Common myeloid progenitor, CD34-positive (primary cell): ENCODE measurements around the gene TNS1.

Source experiments
- CTCF ChIA-PET: fragments of 350-600 bp; sonication (Branson Sonifier 250); formaldehyde crosslinking; loops from one replicate; lab custom pipeline; 2021; ENCODE audit warnings: antibody characterized with exemption; lab: Charles Lee
- POLR2A ChIA-PET: fragments of 350-600 bp; sonication (Branson Sonifier 250); formaldehyde crosslinking; loops from one replicate; lab custom pipeline; 2021; ENCODE audit warnings: antibody characterized with exemption; lab: Charles Lee
- DNase-seq, 3 donors: peaks; one replicate each; pipeline versions ENCODE4 v3.0.0 to v3.0.0-alpha.2; 2013
- H3K27ac ChIP-seq, 2 experiments: 1 replicate in 1 of 2; 2 replicates in 1 of 2; pipeline ENCODE4 v1.7.0; 2013; ENCODE audit warnings: inconsistent platforms in 2 of 2, low read length in 2 of 2, mild to moderate bottlenecking in 2 of 2, low read depth in 1 of 2, moderate library complexity in 1 of 2; ENCODE audit not compliant: severe bottlenecking in 2 of 2, insufficient read depth in 1 of 2, poor library complexity in 1 of 2
- H3K27me3 ChIP-seq, 5 experiments: replicated peaks in 2 of 5; 1 replicate in 3 of 5; 2 replicates in 2 of 5; pipeline versions ENCODE4 v1.6.1 to v1.7.0; 2013; ENCODE audit warnings: low read length in 4 of 5, mild to moderate bottlenecking in 2 of 5, moderate library complexity in 2 of 5, inconsistent platforms in 1 of 5; ENCODE audit not compliant: insufficient read depth in 5 of 5, control insufficient read depth in 4 of 5
- H3K36me3 ChIP-seq, 4 experiments: 1 replicate in 2 of 4; 2 replicates in 2 of 4; pipeline versions ENCODE4 v1.6.1 to v1.7.0; 2013; ENCODE audit warnings: low read length in 3 of 4, control low read depth in 1 of 4, mild to moderate bottlenecking in 1 of 4; ENCODE audit not compliant: control insufficient read depth in 4 of 4, insufficient read depth in 4 of 4
- H3K4me1 ChIP-seq, 4 experiments: 1 replicate in 3 of 4; 2 replicates in 1 of 4; pipeline versions ENCODE4 v1.6.1 to v1.7.1; 2013; ENCODE audit warnings: low read length in 3 of 4, mild to moderate bottlenecking in 3 of 4, control low read depth in 1 of 4, inconsistent platforms in 1 of 4, moderate library complexity in 1 of 4; ENCODE audit not compliant: control insufficient read depth in 4 of 4, insufficient read depth in 4 of 4; ENCODE audit errors: control extremely low read depth in 1 of 4
- H3K4me3 ChIP-seq, 7 experiments: 1 replicate in 4 of 7; 2 replicates in 3 of 7; pipeline versions ENCODE4 v1.5.1 to v1.7.0; 2013; ENCODE audit warnings: mild to moderate bottlenecking in 7 of 7, low read length in 6 of 7, moderate library complexity in 6 of 7, inconsistent platforms in 2 of 7, low read depth in 2 of 7, control low read depth in 1 of 7; ENCODE audit not compliant: insufficient read depth in 4 of 7, control insufficient read depth in 1 of 7; ENCODE audit errors: extremely low read depth in 1 of 7
- H3K9me3 ChIP-seq, 5 experiments: 1 replicate in 4 of 5; 2 replicates in 1 of 5; pipeline versions ENCODE4 v1.6.1 to v1.7.1; 2013; ENCODE audit warnings: low read length in 4 of 5, mild to moderate bottlenecking in 2 of 5, inconsistent platforms in 1 of 5, low read depth in 1 of 5, moderate library complexity in 1 of 5; ENCODE audit not compliant: control insufficient read depth in 4 of 5, insufficient read depth in 2 of 5; ENCODE audit errors: control extremely low read depth in 1 of 5
- WGBS: methylation state at CpG from one replicate; pipeline ENCODE4 v1.1.5; 2013; ENCODE audit not compliant: insufficient coverage; 5-methylcytosine and 5-hydroxymethylcytosine counted together

Gene TNS1

DNA sequence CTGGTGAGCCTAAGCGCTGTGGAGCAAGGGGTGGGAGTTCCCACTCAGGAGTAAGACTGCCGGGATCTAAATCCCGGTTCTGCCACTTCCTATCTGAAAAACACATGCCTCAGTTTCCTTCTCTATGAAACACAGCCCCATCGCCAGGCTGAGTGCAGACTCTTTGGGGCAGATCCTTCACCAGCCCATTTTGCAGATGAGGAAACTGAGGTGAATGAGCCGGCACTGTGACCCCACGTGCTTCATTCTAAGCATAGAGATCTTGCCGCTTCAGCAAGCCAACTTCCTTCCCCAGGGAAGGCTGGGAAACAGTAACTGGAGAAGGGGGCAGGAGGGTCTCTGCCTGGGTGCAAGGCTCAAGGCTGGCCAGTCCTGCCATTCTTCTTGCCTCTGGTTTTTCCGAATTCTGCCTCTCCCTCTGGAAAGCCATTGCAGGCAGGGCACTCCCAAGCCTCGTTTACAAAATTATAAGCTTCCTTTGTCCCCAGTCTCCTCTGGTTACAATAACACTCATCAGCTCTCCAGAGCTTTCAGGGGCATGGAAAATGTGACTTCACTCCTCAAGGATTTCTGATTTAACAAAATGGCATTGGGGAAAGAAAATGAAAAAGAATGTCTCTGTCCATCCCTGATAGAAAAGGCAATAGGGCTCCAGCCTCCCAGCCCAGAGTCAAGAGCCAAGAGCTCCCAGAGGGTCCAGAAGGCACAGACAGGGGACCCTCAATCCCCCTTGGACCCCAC lies 249.2 kb downstream of the TNS1 start:
- CTCF ChIA-PET, result interaction anchor here (0.9 to 1.1 kb wide), 3 partner anchors 10 to 1072 kb away, joined by 3 read pairs; no protein-coding TSS in a partner anchor
- Histone ChIP-seq H3K27ac (no peak overlapping the region), H3K27me3 (peaks cover 0 to 57% (median 25%) of the 10 kb centered on the region in 5 experiments), H3K9me3 (no peaks in the 10 kb centered on the region), H3K4me3 (no peak overlapping the region), H3K36me3 (no peaks in the 10 kb centered on the region), H3K4me1 (peaks cover 0 to 11% (median 4%) of the 10 kb centered on the region in 4 experiments)
- DNase-seq, result no peak
- WGBS, result 89% methylated on average over 9 of the region's 9 CpGs
- POLR2A ChIA-PET, result no interaction called here

DNA sequence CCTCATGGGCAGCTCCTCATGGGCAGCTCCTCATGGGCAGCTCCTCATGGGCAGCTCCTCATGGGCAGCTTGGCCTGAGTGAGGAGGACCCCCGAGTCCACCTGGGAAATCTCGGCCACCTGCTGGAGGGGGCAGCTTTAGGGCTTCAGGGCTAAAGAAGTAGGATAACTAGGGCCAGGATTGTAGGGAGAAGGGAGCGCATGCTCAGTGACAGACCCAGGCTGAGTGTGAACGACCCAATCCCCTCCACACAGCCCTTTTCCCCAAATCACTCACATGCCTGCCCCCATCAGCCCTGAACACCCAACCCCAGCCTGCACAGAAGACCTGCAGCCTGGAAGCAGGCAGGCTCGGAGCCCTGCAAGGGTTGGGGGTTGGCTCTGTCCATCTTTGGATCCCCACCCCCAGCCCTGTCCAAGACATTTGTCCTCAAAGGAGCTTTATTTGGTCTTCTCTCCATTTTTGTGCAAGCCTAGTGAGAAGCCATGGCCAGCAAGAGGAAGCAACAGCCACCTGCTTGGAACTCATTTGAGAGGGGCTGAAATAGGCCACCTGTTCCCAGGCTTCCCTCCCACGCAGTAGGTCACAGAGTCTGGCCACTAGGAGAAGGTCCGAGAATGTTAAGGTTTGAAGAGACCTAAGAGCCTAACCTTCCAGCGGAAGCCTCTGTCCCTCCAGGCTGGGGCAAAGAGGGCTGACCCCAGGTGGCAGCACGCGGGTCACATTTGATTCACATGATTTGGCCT lies 249.9 kb downstream of the TNS1 start:
- Histone ChIP-seq H3K9me3 (no peaks in the 10 kb centered on the region), H3K4me1 (peaks cover 0 to 11% (median 4%) of the 10 kb centered on the region in 4 experiments), H3K36me3 (no peaks in the 10 kb centered on the region), H3K27ac (no peak overlapping the region), H3K4me3 (no peak overlapping the region), H3K27me3 (peaks cover 0 to 57% (median 25%) of the 10 kb centered on the region in 5 experiments)
- 84% methylated on average over 7 of the region's 10 CpGs for WGBS
- DNase-seq, result no peak
- CTCF ChIA-PET, result interaction anchor here (1.1 kb wide), 1 partner anchor 40 kb away, joined by 3 read pairs; no protein-coding TSS in a partner anchor
- POLR2A ChIA-PET, result no interaction called here

DNA sequence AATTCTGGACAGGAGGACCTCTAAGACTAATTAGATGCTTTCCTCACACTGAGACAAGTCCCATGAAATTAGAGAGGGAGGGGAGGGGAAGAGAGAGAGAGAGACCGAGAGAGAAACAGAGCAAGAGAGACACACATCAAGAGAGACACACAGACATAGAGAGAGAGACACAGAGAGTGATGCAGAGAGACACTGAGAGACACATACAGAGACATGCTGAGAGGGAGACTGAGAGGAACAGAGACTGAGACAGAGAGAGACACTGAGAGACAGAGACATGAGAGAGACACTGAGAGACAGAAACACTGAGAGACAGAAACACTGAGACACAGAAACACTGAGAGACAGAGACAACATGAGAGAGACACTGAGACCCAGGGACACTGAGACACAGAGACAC lies 250.8 kb downstream of the TNS1 start:
- no peak for DNase-seq
- Histone ChIP-seq H3K4me1 (peaks cover 0 to 11% (median 4%) of the 10 kb centered on the region in 4 experiments), H3K27ac (no peak overlapping the region), H3K27me3 (peaks cover 0 to 55% (median 25%) of the 10 kb centered on the region in 5 experiments), H3K4me3 (no peak overlapping the region), H3K36me3 (no peaks in the 10 kb centered on the region), H3K9me3 (no peaks in the 10 kb centered on the region)
- WGBS, result no CpG with 5 or more reads among the region's 1 CpG
- ChIA-PET CTCF (interaction anchor here (1.1 kb wide), 1 partner anchor 39 kb away, joined by 3 read pairs; no protein-coding TSS in a partner anchor), POLR2A (no interaction called here)

DNA sequence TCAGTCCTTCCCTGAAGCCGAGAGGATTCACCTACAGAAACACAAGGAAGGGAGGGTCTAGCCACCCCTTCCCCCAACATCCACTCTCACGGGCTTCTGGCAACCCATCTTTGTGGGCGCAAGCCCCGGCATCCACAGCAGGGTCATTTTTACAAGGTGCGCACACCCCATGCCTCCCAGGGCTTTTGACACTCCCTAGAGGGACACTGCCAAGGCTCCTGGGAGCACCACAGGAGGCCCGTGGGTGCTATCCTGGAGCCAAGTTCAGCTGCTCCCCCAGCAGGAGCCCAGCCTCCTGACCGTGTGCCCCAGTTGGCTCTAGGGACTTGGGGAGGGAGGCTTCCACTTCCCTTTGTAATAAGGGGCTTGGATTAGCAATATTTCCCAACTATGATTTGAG lies 251.6 kb downstream of the TNS1 start:
- no peak for DNase-seq
- WGBS, result 89% methylated on average over 3 of the region's 7 CpGs
- CTCF ChIA-PET, result interaction anchor here (2.5 kb wide), 1 partner anchor 100 kb away, joined by 7 read pairs; no protein-coding TSS in a partner anchor

More for the DNA sequence above, 251.6 kb downstream of the TNS1 start:
- Histone ChIP-seq H3K4me1 (peaks cover 0 to 6% (median 2%) of the 10 kb centered on the region in 4 experiments), H3K9me3 (no peaks in the 10 kb centered on the region), H3K27ac (no peak overlapping the region), H3K36me3 (no peaks in the 10 kb centered on the region), H3K27me3 (peaks cover 0 to 47% (median 23%) of the 10 kb centered on the region in 5 experiments), H3K4me3 (no peak overlapping the region)
- POLR2A ChIA-PET, result no interaction called here
